ENCODE data around the gene MCM5.
A peak's percentile ranks its signal among the peaks of the same experiment; 100 is the strongest.

The MCM5 gene

DNA sequence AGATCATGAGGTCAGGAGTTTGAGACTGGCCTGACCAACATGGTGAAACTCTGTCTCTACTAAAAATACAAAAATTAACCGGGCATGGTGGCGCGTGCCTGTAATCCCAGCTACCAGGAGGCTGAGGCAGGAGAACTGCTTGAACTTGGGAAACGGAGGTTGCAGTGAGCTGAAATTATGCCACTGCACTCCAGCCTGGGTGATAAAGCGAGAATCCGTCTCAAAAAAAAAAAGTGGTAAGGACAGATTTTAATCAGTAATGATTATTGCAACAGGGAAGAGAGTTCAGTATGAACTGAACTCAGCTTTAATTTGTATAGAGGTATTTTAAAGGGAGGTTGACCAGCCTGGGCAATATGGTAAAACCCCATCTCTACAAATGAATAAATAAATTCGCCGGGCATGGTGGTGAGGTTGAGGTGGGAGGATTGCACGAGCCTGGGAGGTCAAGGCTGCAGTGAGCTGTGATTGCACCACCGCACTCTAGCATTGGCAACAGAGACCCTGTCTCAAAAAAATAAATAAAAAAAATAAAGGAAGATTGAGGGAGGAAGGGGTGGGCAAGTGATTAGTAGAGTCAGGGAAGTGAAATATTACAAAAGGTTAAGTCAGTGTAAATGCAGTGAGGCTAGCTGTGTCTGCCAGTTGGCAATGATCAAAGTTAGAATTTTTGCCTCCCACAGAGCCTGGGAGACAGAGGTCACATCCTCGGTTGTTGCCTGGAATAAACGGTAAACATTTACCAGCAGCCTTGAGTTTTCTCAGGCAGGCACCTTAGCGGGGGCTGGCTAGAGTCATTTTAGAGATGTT is 2.6 kb upstream of the MCM5 start:
- no peak overlapping the region for H3K27ac ChIP-seq (ENCODE audit: low read depth, low read length)
- H3K36me3 ChIP-seq (ENCODE audit: control insufficient read depth, insufficient read depth, low read length) = peaks cover 3% of the 10 kb centered on the region
- H3K9ac ChIP-seq (ENCODE audit: low read length) = no peak overlapping the region
- H3K4me3 ChIP-seq (ENCODE audit: low read length) = no peak overlapping the region
- no peaks in the 10 kb centered on the region for H3K4me1 ChIP-seq (ENCODE audit: control insufficient read depth, insufficient read depth, low read length)
- no peaks in the 10 kb centered on the region for H3K27me3 ChIP-seq (ENCODE audit: control insufficient read depth, insufficient read depth, low read length)

- H3K9ac ChIP-seq (ENCODE audit: low read length) = no peak overlapping the region
- H3K27me3 ChIP-seq (ENCODE audit: control insufficient read depth, insufficient read depth, low read length) = no peaks in the 10 kb centered on the region
- no peak overlapping the region for H3K4me3 ChIP-seq (ENCODE audit: low read length)
- H3K27ac ChIP-seq (ENCODE audit: low read depth, low read length) = no peak overlapping the region
- H3K4me1 ChIP-seq (ENCODE audit: control insufficient read depth, insufficient read depth, low read length) = no peaks in the 10 kb centered on the region
- peaks cover 3% of the 10 kb centered on the region for H3K36me3 ChIP-seq (ENCODE audit: control insufficient read depth, insufficient read depth, low read length)
Observed at GRCh38 chr22:35398591-35398973, 1.4 kb upstream of the MCM5 start.

DNA sequence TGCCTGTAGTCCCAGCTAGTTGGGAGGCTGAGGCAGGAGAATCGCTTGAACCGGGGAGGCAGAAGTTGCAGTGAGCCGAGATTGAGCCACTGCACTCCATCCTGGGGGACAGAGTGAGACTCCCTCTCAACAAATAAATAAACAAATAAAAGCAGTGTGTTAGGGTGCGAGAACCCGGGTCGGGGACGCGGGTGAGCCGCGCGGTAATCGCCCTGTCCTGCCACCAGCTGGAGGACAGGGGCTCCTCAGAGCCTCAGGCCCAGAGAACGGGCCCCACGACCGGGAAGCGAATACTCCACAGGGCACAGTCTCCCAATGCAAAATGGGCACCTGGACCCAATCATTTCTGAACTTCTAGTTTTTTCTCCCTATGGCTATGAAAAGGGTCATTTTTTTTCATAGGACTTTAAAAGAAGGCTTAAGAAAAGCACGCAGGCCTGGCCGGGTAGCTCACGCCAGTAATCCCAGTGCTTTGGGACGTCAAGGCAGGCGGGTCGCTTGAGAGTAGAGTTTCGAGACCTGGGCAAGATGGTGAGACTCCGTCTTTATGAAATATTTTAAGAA is 744 bp upstream of the MCM5 start:
- Histone ChIP-seq H3K36me3 (ENCODE audit: control insufficient read depth, insufficient read depth, low read length) (peaks cover 3% of the 10 kb centered on the region), H3K4me1 (ENCODE audit: control insufficient read depth, insufficient read depth, low read length) (no peaks in the 10 kb centered on the region), H3K4me3 (ENCODE audit: low read length) (peak overlapping the region; percentile 88), H3K9ac (ENCODE audit: low read length) (no peak overlapping the region), H3K27me3 (ENCODE audit: control insufficient read depth, insufficient read depth, low read length) (no peaks in the 10 kb centered on the region), H3K27ac (ENCODE audit: low read depth, low read length) (peak overlapping the region; percentile 65)

- peak overlapping the region; percentile 25 for H3K9ac ChIP-seq (ENCODE audit: low read length)
- H3K27ac ChIP-seq (ENCODE audit: low read depth, low read length) = no peak overlapping the region
- H3K36me3 ChIP-seq (ENCODE audit: control insufficient read depth, insufficient read depth, low read length) = peaks cover 6% of the 10 kb centered on the region
- no peaks in the 10 kb centered on the region for H3K27me3 ChIP-seq (ENCODE audit: control insufficient read depth, insufficient read depth, low read length)
- H3K4me1 ChIP-seq (ENCODE audit: control insufficient read depth, insufficient read depth, low read length) = no peaks in the 10 kb centered on the region
- H3K4me3 ChIP-seq (ENCODE audit: low read length) = peak overlapping the region; percentile 88
Observed at GRCh38 chr22:35400501-35400790, 506 bp downstream of the MCM5 start.

- H3K9ac ChIP-seq (ENCODE audit: low read length) = no peak overlapping the region
- no peaks in the 10 kb centered on the region for H3K27me3 ChIP-seq (ENCODE audit: control insufficient read depth, insufficient read depth, low read length)
- H3K4me3 ChIP-seq (ENCODE audit: low read length) = no peak overlapping the region
- H3K27ac ChIP-seq (ENCODE audit: low read depth, low read length) = no peak overlapping the region
- H3K4me1 ChIP-seq (ENCODE audit: control insufficient read depth, insufficient read depth, low read length) = no peaks in the 10 kb centered on the region
- peaks cover 15% of the 10 kb centered on the region for H3K36me3 ChIP-seq (ENCODE audit: control insufficient read depth, insufficient read depth, low read length)
Observed at GRCh38 chr22:35401863-35402262, 1.9 kb downstream of the MCM5 start.

GRCh38 chr22:35403356-35403755 is 3.4 kb downstream of the MCM5 start:
- Histone ChIP-seq H3K4me3 (ENCODE audit: low read length) (no peak overlapping the region), H3K27ac (ENCODE audit: low read depth, low read length) (no peak overlapping the region), H3K4me1 (ENCODE audit: control insufficient read depth, insufficient read depth, low read length) (no peaks in the 10 kb centered on the region), H3K27me3 (ENCODE audit: control insufficient read depth, insufficient read depth, low read length) (no peaks in the 10 kb centered on the region), H3K9ac (ENCODE audit: low read length) (no peak overlapping the region), H3K36me3 (ENCODE audit: control insufficient read depth, insufficient read depth, low read length) (peaks cover 27% of the 10 kb centered on the region)

DNA sequence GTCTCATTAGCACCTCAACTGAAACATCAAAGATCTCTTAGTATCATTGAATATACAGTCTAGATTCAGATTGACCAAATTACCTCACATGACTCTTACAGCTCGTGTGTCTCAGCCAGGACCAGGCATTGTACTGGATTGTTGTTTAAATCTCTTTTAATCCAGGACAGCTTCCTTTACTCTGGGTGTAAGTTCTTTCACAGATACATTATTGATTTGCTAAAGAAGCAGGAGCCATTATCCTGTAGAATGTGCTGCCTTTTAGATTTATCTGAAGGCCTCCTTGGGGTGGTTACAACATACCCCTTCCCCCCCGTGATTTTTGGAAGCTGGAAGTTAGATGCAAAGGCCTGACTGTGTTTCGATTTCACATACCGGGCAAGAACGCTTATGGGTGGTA is 4.2 kb downstream of the MCM5 start:
- Histone ChIP-seq H3K4me1 (ENCODE audit: control insufficient read depth, insufficient read depth, low read length) (no peaks in the 10 kb centered on the region), H3K36me3 (ENCODE audit: control insufficient read depth, insufficient read depth, low read length) (peaks cover 31% of the 10 kb centered on the region)

DNA sequence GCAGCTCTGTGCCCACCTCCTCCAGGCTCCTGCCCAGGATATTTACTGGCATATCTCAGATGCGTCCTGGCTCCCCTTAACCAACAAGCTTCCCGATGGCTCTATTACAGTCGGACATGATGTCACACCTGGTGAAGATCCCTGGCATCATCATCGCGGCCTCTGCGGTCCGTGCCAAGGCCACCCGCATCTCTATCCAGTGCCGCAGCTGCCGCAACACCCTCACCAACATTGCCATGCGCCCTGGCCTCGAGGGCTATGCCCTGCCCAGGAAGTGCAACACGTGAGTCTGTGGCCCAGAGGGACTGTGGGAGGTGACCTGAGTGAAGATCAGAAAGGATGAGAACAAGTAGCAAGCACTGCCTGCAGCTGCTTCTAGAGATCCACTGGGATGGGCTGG is 6.5 kb downstream of the MCM5 start:
- H3K36me3 ChIP-seq (ENCODE audit: control insufficient read depth, insufficient read depth, low read length) = peaks cover 40% of the 10 kb centered on the region

More for the DNA sequence above, 4.2 kb downstream of the MCM5 start:
- Histone ChIP-seq H3K27ac (ENCODE audit: low read depth, low read length) (no peak overlapping the region), H3K9ac (ENCODE audit: low read length) (no peak overlapping the region), H3K4me3 (ENCODE audit: low read length) (no peak overlapping the region), H3K27me3 (ENCODE audit: control insufficient read depth, insufficient read depth, low read length) (no peaks in the 10 kb centered on the region)

DNA sequence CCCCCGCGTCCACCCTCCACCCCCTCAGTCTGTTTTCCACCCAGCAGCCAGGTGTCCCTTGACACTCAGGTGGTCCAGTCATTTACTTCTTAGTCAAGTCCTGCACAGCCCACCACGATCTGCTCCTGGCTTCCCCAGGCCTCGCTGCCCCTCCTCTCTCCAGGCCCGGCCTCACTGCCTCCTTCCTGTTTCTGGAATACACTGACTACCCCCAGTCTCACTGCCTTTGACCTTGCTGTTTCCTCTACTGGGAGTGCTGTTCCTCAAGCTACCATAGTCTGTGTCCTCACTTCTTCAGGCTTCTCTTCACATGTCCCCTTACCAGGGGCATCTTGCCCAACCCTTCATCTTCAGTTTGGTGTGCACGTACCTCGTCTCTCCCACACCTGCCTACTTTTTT is 7.4 kb downstream of the MCM5 start:
- H3K27ac ChIP-seq (ENCODE audit: low read depth, low read length) = no peak overlapping the region
- no peak overlapping the region for H3K9ac ChIP-seq (ENCODE audit: low read length)

More for the DNA sequence above, 6.5 kb downstream of the MCM5 start:
- Histone ChIP-seq H3K4me1 (ENCODE audit: control insufficient read depth, insufficient read depth, low read length) (no peaks in the 10 kb centered on the region), H3K4me3 (ENCODE audit: low read length) (no peak overlapping the region), H3K27ac (ENCODE audit: low read depth, low read length) (no peak overlapping the region), H3K9ac (ENCODE audit: low read length) (no peak overlapping the region), H3K27me3 (ENCODE audit: control insufficient read depth, insufficient read depth, low read length) (no peaks in the 10 kb centered on the region)

DNA sequence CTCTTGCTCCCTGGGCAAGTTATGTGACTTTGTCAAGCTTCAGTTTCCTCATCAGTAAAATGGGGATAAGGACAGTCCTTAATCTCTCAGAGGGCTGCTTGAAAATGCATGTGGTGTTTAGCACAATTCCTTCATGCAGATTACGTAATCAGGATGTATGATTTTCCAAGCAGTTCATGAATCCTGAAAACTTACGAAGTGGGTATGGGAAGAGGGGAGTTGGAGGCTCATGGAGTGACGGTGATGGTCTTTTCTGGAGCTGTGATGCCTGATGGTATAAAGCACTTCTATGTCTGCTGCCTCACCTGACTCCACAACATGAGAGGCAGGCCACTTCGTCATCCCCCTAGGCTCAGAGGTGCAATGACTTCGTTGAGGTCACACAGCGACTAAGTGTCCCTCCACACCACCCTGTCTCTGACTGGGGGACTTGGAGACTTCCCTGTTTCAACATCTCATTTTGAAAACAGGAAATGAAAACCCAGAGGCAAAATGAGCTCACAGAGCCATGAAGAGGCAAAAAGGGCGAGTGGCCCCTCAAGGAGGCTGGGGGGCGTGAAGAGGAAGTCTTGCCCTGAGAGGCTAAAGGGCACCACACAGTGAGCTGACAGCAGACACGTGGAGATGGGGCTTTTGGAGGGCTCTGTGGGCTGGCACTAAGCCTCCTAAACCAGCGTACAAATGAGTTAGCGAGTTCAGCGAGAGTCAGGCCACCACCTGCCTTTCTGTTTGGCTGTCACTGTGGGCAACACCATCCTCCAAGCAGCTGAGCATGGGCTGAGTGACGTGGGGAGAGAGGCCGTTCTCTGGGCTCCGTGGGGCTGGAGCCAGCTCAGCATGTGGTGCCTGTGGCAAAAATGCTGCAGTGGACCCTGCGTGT is 10.1 kb downstream of the MCM5 start:
- no peak overlapping the region for H3K9ac ChIP-seq (ENCODE audit: low read length)
- H3K27me3 ChIP-seq (ENCODE audit: control insufficient read depth, insufficient read depth, low read length) = no peaks in the 10 kb centered on the region
- H3K36me3 ChIP-seq (ENCODE audit: control insufficient read depth, insufficient read depth, low read length) = peaks cover 50% of the 10 kb centered on the region
- peak overlapping the region; percentile 32 for H3K27ac ChIP-seq (ENCODE audit: low read depth, low read length)
- H3K4me3 ChIP-seq (ENCODE audit: low read length) = no peak overlapping the region
- no peaks in the 10 kb centered on the region for H3K4me1 ChIP-seq (ENCODE audit: control insufficient read depth, insufficient read depth, low read length)

More for the DNA sequence above, 7.4 kb downstream of the MCM5 start:
- Histone ChIP-seq H3K4me3 (ENCODE audit: low read length) (no peak overlapping the region), H3K27me3 (ENCODE audit: control insufficient read depth, insufficient read depth, low read length) (no peaks in the 10 kb centered on the region), H3K36me3 (ENCODE audit: control insufficient read depth, insufficient read depth, low read length) (peaks cover 46% of the 10 kb centered on the region), H3K4me1 (ENCODE audit: control insufficient read depth, insufficient read depth, low read length) (no peaks in the 10 kb centered on the region)

GRCh38 chr22:35410663-35411034 is 10.7 kb downstream of the MCM5 start:
- Histone ChIP-seq H3K36me3 (ENCODE audit: control insufficient read depth, insufficient read depth, low read length) (peaks cover 54% of the 10 kb centered on the region), H3K27me3 (ENCODE audit: control insufficient read depth, insufficient read depth, low read length) (no peaks in the 10 kb centered on the region), H3K27ac (ENCODE audit: low read depth, low read length) (peak overlapping the region; percentile 32), H3K9ac (ENCODE audit: low read length) (no peak overlapping the region), H3K4me1 (ENCODE audit: control insufficient read depth, insufficient read depth, low read length) (no peaks in the 10 kb centered on the region), H3K4me3 (ENCODE audit: low read length) (no peak overlapping the region)

DNA sequence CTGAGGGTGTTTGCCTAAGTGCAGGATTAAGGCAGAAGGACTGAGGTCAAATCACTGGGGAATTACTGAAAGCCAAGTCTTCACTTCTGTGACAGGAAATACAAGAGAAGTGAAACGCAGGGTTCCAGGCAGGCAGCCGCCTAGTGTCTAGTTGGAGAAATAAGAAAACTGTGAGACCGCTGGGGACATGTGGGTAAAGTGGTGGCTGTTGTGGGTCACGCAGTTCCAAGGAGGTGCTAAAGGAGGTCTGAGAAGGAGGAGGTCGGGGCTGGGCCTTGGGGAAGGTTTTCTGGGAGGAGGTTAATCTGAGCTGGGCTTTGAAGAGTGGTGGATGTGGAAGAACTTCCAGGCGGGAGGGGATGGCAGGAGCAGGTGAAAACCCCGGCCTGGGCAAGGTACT is 11.2 kb downstream of the MCM5 start:
- no peak overlapping the region for H3K27ac ChIP-seq (ENCODE audit: low read depth, low read length)
- peaks cover 56% of the 10 kb centered on the region for H3K36me3 ChIP-seq (ENCODE audit: control insufficient read depth, insufficient read depth, low read length)
- H3K27me3 ChIP-seq (ENCODE audit: control insufficient read depth, insufficient read depth, low read length) = no peaks in the 10 kb centered on the region
- no peaks in the 10 kb centered on the region for H3K4me1 ChIP-seq (ENCODE audit: control insufficient read depth, insufficient read depth, low read length)
- H3K4me3 ChIP-seq (ENCODE audit: low read length) = no peak overlapping the region
- no peak overlapping the region for H3K9ac ChIP-seq (ENCODE audit: low read length)

Measured in rectal smooth muscle tissue (tissue), 1 donor.